Omental fat pad (tissue), 4 donors: Measurements from ENCODE around the gene ABL2. TPM values are rescaled to one million over a fixed set of nuclear protein-coding genes. Genes with fewer than 3 reads are reported as not detected.
"Not testable (repeated sequence)": the region's sequence is repeated elsewhere in the genome, so short reads cannot be mapped to it uniquely, and the experiment has no call there.

Source experiments
- ATAC-seq: fragments of 150-250 bp; one replicate; pipeline ENCODE4 v1.9.1; 2016; ENCODE audit warnings: mild to moderate bottlenecking, moderate library complexity; ENCODE audit not compliant: low FRiP score
- DNase-seq: peaks from one replicate; pipeline ENCODE4 v3.0.0-alpha.2; 2019; ENCODE audit warnings: low spot score
- total RNA-seq, 4 donors: library from RNA; depleted of rRNA; stranded (reverse); fragments of >200 nt; gene quantifications; one replicate each; pipeline ENCODE4 v1.1.0, GENCODE V29; 2016
- TF ChIP-seq, protein P1 (sequence below), 3 donors: fragments of 450-650 bp; IDR thresholded peaks; one replicate each; pipeline ENCODE4 v1.5.1; 2016 to 2017; ENCODE audit warnings: antibody characterized with exemption in 3 of 3, mild to moderate bottlenecking in 3 of 3, moderate library complexity in 2 of 3

Gene ABL2
- total RNA-seq, 4 donors from 2014 or later: 19.1 to 128 (median 39.9) TPM

DNA sequence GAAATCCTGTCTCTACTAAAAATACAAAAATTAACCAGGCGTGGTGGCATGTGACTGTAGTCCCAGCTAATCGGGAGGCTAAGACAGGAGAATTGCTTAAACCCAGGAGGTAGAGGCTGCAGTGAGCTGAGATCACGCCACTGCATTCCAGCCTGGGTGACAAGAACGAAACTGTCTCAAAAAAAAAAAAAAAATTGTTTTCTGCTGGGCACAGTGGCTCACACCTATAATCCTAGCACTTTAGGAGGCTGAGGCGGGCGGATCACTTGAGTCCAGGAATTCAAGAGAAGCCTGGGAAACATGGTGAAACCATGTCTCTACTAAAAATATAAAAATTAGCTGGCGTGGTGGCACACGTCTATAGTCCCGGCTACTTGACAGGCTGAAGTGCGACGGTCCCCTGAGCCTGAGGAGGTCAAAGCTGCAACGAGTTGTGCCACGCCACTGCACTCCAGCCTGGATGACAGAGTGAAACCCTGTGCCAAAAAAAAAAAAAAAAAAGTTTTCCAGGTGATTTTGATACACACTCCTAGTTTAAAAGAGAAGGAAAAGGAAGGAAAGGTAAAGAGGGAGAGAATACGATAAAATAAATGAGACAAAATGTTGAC is 31.7 kb downstream of the ABL2 start:
- TF ChIP-seq, protein P1, sequence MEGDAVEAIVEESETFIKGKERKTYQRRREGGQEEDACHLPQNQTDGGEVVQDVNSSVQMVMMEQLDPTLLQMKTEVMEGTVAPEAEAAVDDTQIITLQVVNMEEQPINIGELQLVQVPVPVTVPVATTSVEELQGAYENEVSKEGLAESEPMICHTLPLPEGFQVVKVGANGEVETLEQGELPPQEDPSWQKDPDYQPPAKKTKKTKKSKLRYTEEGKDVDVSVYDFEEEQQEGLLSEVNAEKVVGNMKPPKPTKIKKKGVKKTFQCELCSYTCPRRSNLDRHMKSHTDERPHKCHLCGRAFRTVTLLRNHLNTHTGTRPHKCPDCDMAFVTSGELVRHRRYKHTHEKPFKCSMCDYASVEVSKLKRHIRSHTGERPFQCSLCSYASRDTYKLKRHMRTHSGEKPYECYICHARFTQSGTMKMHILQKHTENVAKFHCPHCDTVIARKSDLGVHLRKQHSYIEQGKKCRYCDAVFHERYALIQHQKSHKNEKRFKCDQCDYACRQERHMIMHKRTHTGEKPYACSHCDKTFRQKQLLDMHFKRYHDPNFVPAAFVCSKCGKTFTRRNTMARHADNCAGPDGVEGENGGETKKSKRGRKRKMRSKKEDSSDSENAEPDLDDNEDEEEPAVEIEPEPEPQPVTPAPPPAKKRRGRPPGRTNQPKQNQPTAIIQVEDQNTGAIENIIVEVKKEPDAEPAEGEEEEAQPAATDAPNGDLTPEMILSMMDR (IDR thresholded peaks at IDR 0.05): no peak
- no peak for DNase-seq
- ATAC-seq: no peak

DNA sequence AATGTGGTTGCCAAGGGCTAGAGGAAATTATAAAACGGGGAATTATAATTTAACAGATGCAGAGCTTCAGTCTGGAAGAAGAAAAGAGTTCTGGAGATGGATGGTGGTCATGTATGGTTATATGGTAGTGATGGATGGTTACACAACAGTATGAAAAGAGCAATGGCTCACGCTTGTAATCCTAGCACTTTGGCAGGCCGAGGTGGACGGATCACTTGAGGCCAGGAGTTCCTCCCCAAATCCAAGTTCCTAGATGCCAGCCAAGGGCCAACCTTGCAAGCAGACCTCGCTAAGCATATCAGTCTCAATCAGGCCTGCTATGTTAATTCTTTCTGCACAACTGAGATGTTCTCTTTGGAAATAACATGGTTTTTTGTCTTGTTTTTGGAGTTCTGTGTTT is 33.6 kb downstream of the ABL2 start:
- not testable (repeated sequence) for DNase-seq, ATAC-seq

DNA sequence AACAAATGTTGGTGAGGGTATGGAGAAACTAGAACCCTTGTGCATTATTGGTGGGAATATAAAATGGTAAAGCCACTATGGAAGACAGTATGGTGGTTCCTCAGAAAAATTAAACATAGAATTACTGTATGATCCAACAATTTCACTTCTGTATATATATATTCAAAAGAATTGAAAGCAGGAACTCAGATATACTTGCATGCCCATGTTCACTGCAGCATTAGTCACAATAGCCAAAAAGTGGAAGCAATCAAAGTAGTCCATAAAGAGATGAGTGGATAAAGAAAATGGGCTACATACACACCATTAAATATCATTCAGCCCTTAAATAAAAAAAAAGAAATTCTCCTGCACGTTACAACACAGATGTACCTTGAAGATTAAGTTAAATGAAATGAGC is 34.1 kb downstream of the ABL2 start:
- TF ChIP-seq, protein P1 (IDR thresholded peaks at IDR 0.05): no peak
- DNase-seq (no peak), ATAC-seq (no peak)

DNA sequence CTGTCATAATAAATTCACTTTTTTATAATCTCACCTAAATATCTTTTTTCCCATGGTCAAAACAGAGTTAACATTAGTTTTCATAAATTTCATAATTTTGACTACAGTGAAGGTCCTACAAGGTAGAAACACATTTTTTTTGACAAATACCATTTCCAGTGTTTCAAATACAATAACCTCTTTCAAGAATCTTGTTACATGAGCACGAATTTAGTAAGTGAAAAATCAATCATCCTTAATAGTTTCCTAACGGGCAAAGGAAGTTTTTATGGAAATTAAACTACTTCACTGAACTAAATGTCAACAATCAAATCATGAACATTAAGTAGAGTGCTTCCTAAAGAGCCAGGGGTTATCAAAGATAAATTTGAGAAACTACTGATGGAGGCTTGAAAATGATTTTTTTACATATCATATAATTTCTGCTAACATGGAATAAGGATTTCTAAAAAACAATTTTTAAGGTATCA is 35.4 kb downstream of the ABL2 start:
- ATAC-seq (no peak), DNase-seq (no peak)
- TF ChIP-seq, protein P1 (IDR thresholded peaks at IDR 0.05): no peak

DNA sequence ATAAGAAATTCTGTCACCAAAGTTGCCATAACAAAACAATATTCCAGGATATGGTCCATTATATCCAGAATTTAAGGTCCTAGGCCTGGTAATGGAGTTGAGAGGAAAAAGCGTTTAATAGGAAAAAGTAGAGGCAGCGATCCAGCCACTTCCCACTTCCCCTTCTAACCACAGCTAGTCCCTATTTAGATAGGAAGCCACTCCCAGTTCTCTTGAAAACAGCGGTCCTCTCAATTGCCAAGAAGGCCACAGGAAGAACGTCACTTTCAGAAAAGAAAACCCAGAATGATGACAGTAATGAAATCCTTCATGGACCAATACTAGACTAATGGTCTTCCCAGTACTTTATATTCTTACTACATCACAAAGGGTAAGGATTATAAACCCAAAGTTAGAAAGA is 38.6 kb downstream of the ABL2 start:
- ATAC-seq (peak; percentile 37), DNase-seq (no peak)
- TF ChIP-seq, protein P1 (IDR thresholded peaks at IDR 0.05): no peak

DNA sequence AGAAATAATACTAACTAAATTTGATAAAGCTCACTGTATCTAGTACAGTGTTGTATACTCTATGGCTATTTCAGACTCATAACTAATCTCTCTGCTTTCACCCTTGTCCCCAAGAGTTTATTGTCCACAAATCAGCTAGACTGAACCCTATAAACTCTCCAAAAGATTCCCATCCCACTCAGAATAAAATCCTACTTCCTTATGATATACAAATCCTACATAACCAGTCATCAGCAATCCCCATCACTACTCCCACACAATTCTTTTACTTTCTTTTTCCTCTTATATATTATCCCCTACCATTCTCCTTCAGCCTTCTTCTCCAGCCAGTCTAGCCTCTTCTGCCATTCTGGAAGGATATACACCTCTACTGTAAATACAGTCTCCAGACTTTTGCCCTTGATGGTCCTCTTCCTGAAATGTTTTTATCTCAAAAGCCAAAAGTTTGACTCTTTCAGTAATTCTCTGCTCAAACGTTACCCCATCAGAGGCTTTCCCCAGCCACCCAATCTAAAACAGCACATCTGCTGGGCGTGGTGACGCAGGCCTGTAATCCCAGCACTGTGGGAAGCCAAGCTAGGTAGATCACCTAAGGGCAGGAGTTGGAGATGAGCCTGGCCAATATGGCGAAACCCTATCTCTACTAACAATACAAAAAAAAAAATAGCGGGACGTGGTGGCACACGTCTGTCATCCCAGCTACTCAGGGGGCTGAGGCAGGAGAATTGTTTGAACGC is 41.6 kb downstream of the ABL2 start:
- TF ChIP-seq, protein P1 (IDR thresholded peaks at IDR 0.05): no peak
- DNase-seq: no peak
- no peak for ATAC-seq

DNA sequence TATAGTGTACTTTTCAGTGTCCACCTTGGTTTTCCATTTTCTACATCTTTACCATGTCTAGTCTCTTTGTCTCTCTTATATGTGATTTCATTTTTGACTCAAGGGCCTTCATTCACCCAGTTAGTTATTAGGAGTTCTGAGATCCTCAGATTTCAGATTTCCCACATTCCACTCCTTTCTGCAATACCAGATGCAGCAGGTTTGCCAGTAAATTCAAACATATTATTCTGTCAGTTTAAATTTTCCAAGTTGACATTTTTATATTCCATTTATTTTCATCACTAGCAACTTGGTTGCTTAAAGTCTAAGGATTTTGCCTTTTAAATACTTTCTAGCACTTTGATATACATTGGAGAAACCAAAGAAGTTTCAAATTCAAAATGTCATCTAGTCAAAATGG is 42.4 kb downstream of the ABL2 start:
- no peak for DNase-seq
- ATAC-seq: no peak
- TF ChIP-seq, protein P1 (IDR thresholded peaks at IDR 0.05): no peak
